T-cell (primary cell): Measurements from ENCODE around the gene UBL4B. TPM values are rescaled to one million over a fixed set of nuclear protein-coding genes. Genes with fewer than 3 reads are reported as not detected.

Experiments
- ATAC-seq, 4 experiments: fragments of 200-7000 bp in 3 of 4; fragments of 150-1000 bp in 1 of 4; cut with Tn5 transposase; replicated peaks in 1 of 4; 1 replicate in 3 of 4; 2 replicates in 1 of 4; pipeline ENCODE4 v1.10.0; 2021; ENCODE audit warnings: moderate library complexity in 3 of 4, mild to moderate bottlenecking in 2 of 4, moderate number of reproducible peaks in 1 of 4
- CTCF ChIA-PET, 2 donors: fragments of 300-600 bp; sonication (Branson Sonifier 250); formaldehyde crosslinking; loops; one replicate each; lab custom pipeline; 2022; ENCODE audit warnings: antibody characterized with exemption in 2 of 2; lab: Charles Lee
- POLR2A ChIA-PET, 2 donors: fragments of 300-600 bp; sonication (Branson Sonifier 250); formaldehyde crosslinking; loops; one replicate each; lab custom pipeline; 2022; ENCODE audit warnings: antibody characterized with exemption in 2 of 2; lab: Charles Lee
- DNase-seq, 35 experiments: peaks; one replicate each; pipeline versions ENCODE4 v3.0.0 to v3.0.0-alpha.2; 2013 to 2023
- H3K27ac ChIP-seq: one replicate; pipeline ENCODE4 v1.5.1; 2013; ENCODE audit warnings: low read length
- H3K27me3 ChIP-seq, 2 experiments: replicated peaks in 1 of 2; 1 replicate in 1 of 2; 2 replicates in 1 of 2; pipeline versions ENCODE4 v1.6.1 to v1.7.0; 2013; ENCODE audit warnings: low read length in 1 of 2, mixed read lengths in 1 of 2; ENCODE audit not compliant: control insufficient read depth in 2 of 2, insufficient read depth in 2 of 2; ENCODE audit errors: extremely low read depth in 1 of 2
- H3K36me3 ChIP-seq, 2 donors: 1 replicate in 1 of 2; 2 replicates in 1 of 2; pipeline versions ENCODE4 v1.6.1 to v1.7.0; 2013; ENCODE audit warnings: low read length in 1 of 2; ENCODE audit not compliant: control insufficient read depth in 2 of 2, insufficient read depth in 1 of 2; ENCODE audit errors: extremely low read depth in 1 of 2
- H3K4me1 ChIP-seq, 2 experiments: 1 replicate in 1 of 2; 2 replicates in 1 of 2; pipeline versions ENCODE4 v1.6.1 to v1.7.0; 2013; ENCODE audit warnings: low read length in 2 of 2, mixed read lengths in 1 of 2; ENCODE audit not compliant: insufficient read depth in 2 of 2, control insufficient read depth in 1 of 2; ENCODE audit errors: extremely low read depth in 1 of 2
- H3K4me3 ChIP-seq, 2 donors: 1 replicate in 1 of 2; 2 replicates in 1 of 2; pipeline versions ENCODE4 v1.5.1 to v1.7.0; 2013; ENCODE audit warnings: mild to moderate bottlenecking in 2 of 2, low read length in 1 of 2, moderate library complexity in 1 of 2; ENCODE audit not compliant: control insufficient read depth in 1 of 2; ENCODE audit errors: extremely low read depth in 1 of 2
- H3K9me3 ChIP-seq: 2 replicates; pipeline ENCODE4 v1.7.0; 2013
- H3K27ac Mint-ChIP-seq, 2 donors: one replicate each; pipeline ENCODE4 v1.8.0; 2020 to 2021; ENCODE audit warnings: mild to moderate bottlenecking in 2 of 2, mixed read lengths in 2 of 2
- H3K27me3 Mint-ChIP-seq, 2 donors: one replicate each; pipeline ENCODE4 v1.8.0; 2021 to 2022; ENCODE audit warnings: mixed read lengths in 2 of 2
- H3K36me3 Mint-ChIP-seq: one replicate; pipeline ENCODE4 v1.8.0; 2021; ENCODE audit warnings: mixed read lengths
- H3K4me1 Mint-ChIP-seq, 3 donors: one replicate each; pipeline ENCODE4 v1.8.0; 2020 to 2022; ENCODE audit warnings: mixed read lengths in 3 of 3, mild to moderate bottlenecking in 1 of 3
- H3K4me3 Mint-ChIP-seq, 3 donors: one replicate each; pipeline ENCODE4 v1.8.0; 2020 to 2022; ENCODE audit warnings: mild to moderate bottlenecking in 3 of 3, mixed read lengths in 3 of 3, moderate library complexity in 3 of 3
- H3K9me3 Mint-ChIP-seq, 3 donors: one replicate each; pipeline ENCODE4 v1.8.0; 2020 to 2022; ENCODE audit warnings: mixed read lengths in 3 of 3
- WGBS: methylation state at CpG from one replicate; pipeline ENCODE4 v1.1.5; 2013; ENCODE audit warnings: missing lambda C conversion rate; ENCODE audit not compliant: insufficient coverage; 5-methylcytosine and 5-hydroxymethylcytosine counted together
- total RNA-seq, 35 experiments: library from RNA in 6 of 35; stranded (reverse) in 6 of 35; fragments of 120-200 nt in 1 of 35; gene quantifications; one replicate each; pipeline versions ENCODE4 v1.2.1 to v1.2.4 and lab custom pipeline; 2013 to 2026

The UBL4B gene
- total RNA-seq, 5 donors from 2014 or later (not counting 1 experiment from before 2014, with no cell fraction given) = not detected

- H3K4me1 Mint-ChIP-seq = peaks cover 12 to 13% (median 13%) of the 10 kb centered on the region in 3 donors
- DNase-seq (peak in 19 of 35 experiments; percentile 4 to 40 (median 17)), ATAC-seq (peak in 3 of 4 experiments; percentile 15 to 64 (median 17))
- 3% methylated on average over 6 of the region's 7 CpGs for WGBS
- Histone ChIP-seq H3K36me3 (no peaks in the 10 kb centered on the region), H3K4me1 (peaks cover 0 to 6% of the 10 kb centered on the region in 2 experiments), H3K4me3 (no peak overlapping the region), H3K27me3 (peaks cover 0 to 44% of the 10 kb centered on the region in 2 experiments), H3K9me3 (no peaks in the 10 kb centered on the region), H3K27ac (no peak overlapping the region)
- no peaks in the 10 kb centered on the region for H3K36me3 Mint-ChIP-seq
- no peak overlapping the region for H3K27ac Mint-ChIP-seq
- CTCF ChIA-PET = no interaction called here
- POLR2A ChIA-PET = no interaction called here
- peaks cover 31 to 52% of the 10 kb centered on the region in 2 donors for H3K27me3 Mint-ChIP-seq
- H3K9me3 Mint-ChIP-seq = no peaks in the 10 kb centered on the region
- H3K4me3 Mint-ChIP-seq = no peak overlapping the region
Measured at GRCh38 chr1:110136911-110137310, 24.7 kb downstream of the UBL4B start.

GRCh38 chr1:110138956-110139355 is 26.7 kb downstream of the UBL4B start:
- H3K36me3 Mint-ChIP-seq = no peaks in the 10 kb centered on the region
- ChIA-PET POLR2A (no interaction called here), CTCF (no interaction called here)
- no peaks in the 10 kb centered on the region for H3K9me3 ChIP-seq
- peaks cover 4 to 47% of the 10 kb centered on the region in 2 experiments for H3K27me3 ChIP-seq
- H3K27ac Mint-ChIP-seq = no peak overlapping the region
- peaks cover 12 to 13% (median 13%) of the 10 kb centered on the region in 3 donors for H3K4me1 Mint-ChIP-seq
- DNase-seq (no peak), ATAC-seq (no peak)
- H3K27ac ChIP-seq = no peak overlapping the region
- H3K36me3 ChIP-seq = no peaks in the 10 kb centered on the region
- H3K4me1 ChIP-seq = peaks cover 0 to 6% of the 10 kb centered on the region in 2 experiments
- H3K4me3 Mint-ChIP-seq = no peak overlapping the region
- H3K27me3 Mint-ChIP-seq = peaks cover 31 to 56% of the 10 kb centered on the region in 2 donors
- H3K9me3 Mint-ChIP-seq = no peaks in the 10 kb centered on the region
- WGBS = no CpG with 5 or more reads among the region's 3 CpGs
- no peak overlapping the region for H3K4me3 ChIP-seq

GRCh38 chr1:110144366-110144765 is 32.1 kb downstream of the UBL4B start:
- CTCF ChIA-PET = no interaction called here
- H3K27me3 Mint-ChIP-seq = peaks cover 15 to 27% of the 10 kb centered on the region in 2 donors

GRCh38 chr1:110148961-110149360 is 36.7 kb downstream of the UBL4B start:
- Mint-ChIP-seq H3K27ac (no peak overlapping the region), H3K4me3 (no peak overlapping the region), H3K27me3 (peaks cover 27% of the 10 kb centered on the region in 2 donors), H3K36me3 (no peaks in the 10 kb centered on the region), H3K9me3 (no peaks in the 10 kb centered on the region), H3K4me1 (peaks cover 0 to 4% (median 3%) of the 10 kb centered on the region in 3 donors)
- no peak overlapping the region for H3K27ac ChIP-seq
- no peaks in the 10 kb centered on the region for H3K4me1 ChIP-seq
- peaks cover 13 to 56% of the 10 kb centered on the region in 2 experiments for H3K27me3 ChIP-seq
- no peak for ATAC-seq
- no peaks in the 10 kb centered on the region for H3K36me3 ChIP-seq
- ChIA-PET CTCF (no interaction called here), POLR2A (no interaction called here)
- no peaks in the 10 kb centered on the region for H3K9me3 ChIP-seq
- no peak overlapping the region for H3K4me3 ChIP-seq
- DNase-seq = no peak
- WGBS = 83% methylated on average over 2 of the region's 4 CpGs

More at GRCh38 chr1:110144366-110144765, 32.1 kb downstream of the UBL4B start:
- Histone ChIP-seq H3K4me3 (no peak overlapping the region), H3K27ac (no peak overlapping the region), H3K36me3 (no peaks in the 10 kb centered on the region), H3K9me3 (no peaks in the 10 kb centered on the region), H3K4me1 (no peaks in the 10 kb centered on the region), H3K27me3 (peaks cover 12 to 38% of the 10 kb centered on the region in 2 experiments)
- no peaks in the 10 kb centered on the region for H3K9me3 Mint-ChIP-seq
- no CpG with 5 or more reads among the region's 3 CpGs for WGBS
- no peak for DNase-seq
- no peak overlapping the region for H3K27ac Mint-ChIP-seq
- no peaks in the 10 kb centered on the region for H3K4me1 Mint-ChIP-seq
- H3K36me3 Mint-ChIP-seq = no peaks in the 10 kb centered on the region
- no peak overlapping the region for H3K4me3 Mint-ChIP-seq
- ATAC-seq = no peak
- POLR2A ChIA-PET = no interaction called here

GRCh38 chr1:110150330-110151174 is 38.3 kb downstream of the UBL4B start, which contains the start of gene SLC6A17:
Gene SLC6A17, plus strand, starts transcription at chr1:110150494. Its CDS starts 16,436 bp downstream, at chr1:110166930.
- H3K36me3 Mint-ChIP-seq = no peaks in the 10 kb centered on the region
- ATAC-seq (no peak), DNase-seq (no peak)
- Histone ChIP-seq H3K27ac (no peak within 1 kb of the TSS), H3K4me3 (no peak within 1 kb of the TSS), H3K9me3 (no peaks in the 10 kb centered on the region), H3K27me3 (peaks cover 10 to 61% of the 10 kb centered on the region in 2 experiments), H3K4me1 (no peaks in the 10 kb centered on the region), H3K36me3 (no peaks in the 10 kb centered on the region)
- H3K27ac Mint-ChIP-seq = peak within 1 kb of the TSS in 1 of 2 donors; percentile 63
- peaks cover 36 to 42% of the 10 kb centered on the region in 2 donors for H3K27me3 Mint-ChIP-seq
- CTCF ChIA-PET = no interaction called here
- H3K9me3 Mint-ChIP-seq = no peaks in the 10 kb centered on the region
- POLR2A ChIA-PET = no interaction called here
- H3K4me3 Mint-ChIP-seq = peak within 1 kb of the TSS in 1 of 3 donors; percentile 3
- WGBS = 4% methylated on average over 99 of the region's 104 CpGs
- peaks cover 0 to 4% (median 3%) of the 10 kb centered on the region in 3 donors for H3K4me1 Mint-ChIP-seq

GRCh38 chr1:110151175-110151669 is 39.0 kb downstream of the UBL4B start:
- Histone ChIP-seq H3K27ac (no peak overlapping the region), H3K4me1 (no peaks in the 10 kb centered on the region), H3K27me3 (peaks cover 10 to 63% of the 10 kb centered on the region in 2 experiments), H3K36me3 (no peaks in the 10 kb centered on the region), H3K4me3 (no peak overlapping the region), H3K9me3 (no peaks in the 10 kb centered on the region)
- CTCF ChIA-PET = no interaction called here
- H3K9me3 Mint-ChIP-seq = no peaks in the 10 kb centered on the region
- H3K27ac Mint-ChIP-seq = no peak overlapping the region
- H3K4me1 Mint-ChIP-seq = peaks cover 0 to 4% (median 3%) of the 10 kb centered on the region in 3 donors
- POLR2A ChIA-PET = no interaction called here
- WGBS = 15% methylated on average over 37 of the region's 37 CpGs
- DNase-seq (no peak), ATAC-seq (no peak)
- H3K4me3 Mint-ChIP-seq = no peak overlapping the region
- no peaks in the 10 kb centered on the region for H3K36me3 Mint-ChIP-seq
- peaks cover 37 to 48% of the 10 kb centered on the region in 2 donors for H3K27me3 Mint-ChIP-seq
